Astrocyte (in vitro differentiated cells and primary cell): ENCODE results near the gene ZBED5.

Experiments used
- CTCF ChIP-seq: IDR thresholded peaks from 2 replicates; pipeline ENCODE4 v1.5.1; 2011; ENCODE audit warnings: low read depth, mild to moderate bottlenecking, inconsistent platforms, low read length, moderate library complexity; ENCODE audit not compliant: insufficient read depth
- EZH2 ChIP-seq: IDR thresholded peaks from 2 replicates; pipeline ENCODE4 v1.6.1; 2012; ENCODE audit warnings: mild to moderate bottlenecking, low read length, inconsistent platforms; ENCODE audit not compliant: insufficient read depth

- no peak for TF ChIP-seq CTCF
- no peak for TF ChIP-seq EZH2
Measured at GRCh38 chr11:10898763-10899025, 40.8 kb upstream of the ZBED5 start.
